Mammary epithelial cell (primary cell): ENCODE measurements around the gene TMEM97.

ENCODE experiments used
- CTCF ChIP-seq, 2 donors: IDR thresholded peaks in 1 of 2; conservative IDR thresholded peaks in 1 of 2; 2 replicates each; pipeline ENCODE4 v1.5.1; 2011 to 2012; ENCODE audit warnings: inconsistent platforms in 2 of 2, low read length in 2 of 2, mild to moderate bottlenecking in 2 of 2, control low read depth in 1 of 2, low read depth in 1 of 2; ENCODE audit not compliant: insufficient read depth in 1 of 2; ENCODE audit errors: extremely low read depth in 1 of 2
- EZH2 ChIP-seq: IDR thresholded peaks from 2 replicates; pipeline ENCODE4 v1.6.1; 2012; ENCODE audit warnings: low read length, inconsistent platforms, borderline replicate concordance

GRCh38 chr17:28370744-28371103, 51.7 kb downstream of the TMEM97 start:
- TF ChIP-seq EZH2, result no peak
- TF ChIP-seq CTCF (conservative IDR thresholded peaks at IDR 0.05 in 1 of 2, IDR thresholded peaks at IDR 0.05 in 1 of 2; ENCODE audit: extremely low read depth in 1 of 2, insufficient read depth in 1 of 2, low read depth in 1 of 2, low read length in 2 of 2), result no peak
